GM19468 (cell line): ENCODE data around the gene TUBA4A.
"Not testable (repeated sequence)": the region's sequence is repeated elsewhere in the genome, so short reads cannot be mapped to it uniquely, and the experiment has no call there.

Experiments
- ATAC-seq: cut with Tn5 transposase; IDR thresholded peaks from one replicate; pipeline ENCODE4 v1.9.1; 2021; ENCODE audit warnings: mild to moderate bottlenecking, moderate library complexity, moderate number of reproducible peaks; ENCODE audit not compliant: unreplicated experiment; ENCODE audit errors: extremely low read depth

TUBA4A gene

GRCh38 chr2:219271021-219271420 is 17.3 kb upstream of the TUBA4A start:
- no peak for ATAC-seq

- ATAC-seq, result no peak
These were observed 16.3 kb upstream of the TUBA4A start for GRCh38 chr2:219270055-219270372.

- no peak for ATAC-seq
These were observed 15.8 kb upstream of the TUBA4A start for GRCh38 chr2:219269362-219270054.

GRCh38 chr2:219268294-219268693 is 14.6 kb upstream of the TUBA4A start:
- no peak for ATAC-seq

GRCh38 chr2:219266886-219267285 is 13.2 kb upstream of the TUBA4A start:
- no peak for ATAC-seq

GRCh38 chr2:219266232-219266631 is 12.5 kb upstream of the TUBA4A start:
- ATAC-seq, result no peak

- no peak for ATAC-seq
These were observed 7.5 kb upstream of the TUBA4A start for GRCh38 chr2:219261024-219261855.

GRCh38 chr2:219258942-219259341 is 5.2 kb upstream of the TUBA4A start:
- ATAC-seq, result not testable (repeated sequence)

- ATAC-seq, result no peak
These were observed 978 bp upstream of the TUBA4A start for GRCh38 chr2:219254590-219255201.

- no peak for ATAC-seq
These were observed 592 bp downstream of the TUBA4A start, which contains the start of gene TUBA4B for GRCh38 chr2:219252900-219253752. TSS of gene TUBA4B (plus strand) at chr2:219253243. CDS start at chr2:219253408, 165 bp downstream.

GRCh38 chr2:219252570-219252899 is 1.2 kb downstream of the TUBA4A start:
- no peak for ATAC-seq

- ATAC-seq, result no peak
These were observed 1.6 kb downstream of the TUBA4A start for GRCh38 chr2:219252084-219252483.

GRCh38 chr2:219251656-219252055 is 2.1 kb downstream of the TUBA4A start:
- no peak for ATAC-seq

GRCh38 chr2:219250049-219250781 is 3.5 kb downstream of the TUBA4A start:
- ATAC-seq, result no peak

- ATAC-seq, result peak; percentile 37
These were observed 4.3 kb downstream of the TUBA4A start for GRCh38 chr2:219249203-219249980.

- ATAC-seq, result no peak
These were observed 4.9 kb downstream of the TUBA4A start for GRCh38 chr2:219248845-219249202.

- no peak for ATAC-seq
These were observed 5.8 kb downstream of the TUBA4A start for GRCh38 chr2:219247678-219248642.

GRCh38 chr2:219246559-219246958 is 7.2 kb downstream of the TUBA4A start:
- no peak for ATAC-seq
